ENCODE data around the gene NLRC4.

GRCh38 chr2:32258242-32258641, 6.4 kb downstream of the NLRC4 start:
- TF ChIP-seq HOMEZ (CRISPR knock-in tag; IDR thresholded peaks at IDR 0.05) (no peak), ATF1 (CRISPR knock-in tag; IDR thresholded peaks at IDR 0.05) (no peak), ATF1 (tag; IDR thresholded peaks at IDR 0.05) (no peak), SRSF3 (IDR thresholded peaks at IDR 0.05; ENCODE audit: insufficient read depth, low read length) (no peak), RERE (CRISPR knock-in tag; IDR thresholded peaks at IDR 0.05; ENCODE audit: borderline replicate concordance) (no peak), MEF2D (tag; conservative IDR thresholded peaks at IDR 0.05; ENCODE audit: low read depth) (no peak), HDAC1 (IDR thresholded peaks at IDR 0.05) (no peak), MYC (IDR thresholded peaks at IDR 0.05; ENCODE audit: low read depth, low read length) (no peak), MYC (CRISPR knock-in tag; IDR thresholded peaks at IDR 0.05; ENCODE audit: borderline replicate concordance, low read depth) (no peak), CTCF (IDR thresholded peaks at IDR 0.05 in 2 of 3, conservative IDR thresholded peaks at IDR 0.05 in 1 of 3; ENCODE audit: insufficient read depth in 2 of 3, low read depth in 1 of 3, low read length in 3 of 3) (no peak), STAT6 (CRISPR knock-in tag; IDR thresholded peaks at IDR 0.05) (no peak)
